DOHH2 (cell line): ENCODE data around the gene MAP2.

ENCODE experiments used
- H3F3A ChIP-seq: fragments of 200-600 bp; sonication (generic), shearing (Covaris generic); 2 replicates; pipeline ENCODE4 v1.6.0; 2016; ENCODE audit warnings: antibody characterized with exemption, mild to moderate bottlenecking; ENCODE audit not compliant: control insufficient read depth, insufficient read depth
- H3K27ac ChIP-seq: fragments of 200-600 bp; sonication (generic); 2 replicates; pipeline ENCODE4 v1.5.1; 2014; ENCODE audit warnings: low read depth, mild to moderate bottlenecking, low read length, moderate library complexity
- H3K27me3 ChIP-seq: fragments of 200-600 bp; sonication (generic); 2 replicates; pipeline ENCODE4 v1.6.1; 2014; ENCODE audit warnings: mild to moderate bottlenecking, low read length, mixed read lengths; ENCODE audit not compliant: control insufficient read depth
- H3K36me3 ChIP-seq: fragments of 200-600 bp; sonication (generic); 2 replicates; pipeline ENCODE4 v1.6.1; 2014; ENCODE audit warnings: mild to moderate bottlenecking, low read length, moderate library complexity, mixed read lengths; ENCODE audit not compliant: control insufficient read depth
- H3K4me1 ChIP-seq: fragments of 200-600 bp; sonication (generic); 2 replicates; pipeline ENCODE4 v1.6.1; 2014; ENCODE audit warnings: mild to moderate bottlenecking, low read length, mixed read lengths; ENCODE audit not compliant: control insufficient read depth
- H3K4me2 ChIP-seq: fragments of 200-600 bp; sonication (generic); 2 replicates; pipeline ENCODE4 v1.6.0; 2014; ENCODE audit warnings: mild to moderate bottlenecking, low read length, moderate library complexity
- H3K4me3 ChIP-seq: fragments of 200-600 bp; sonication (generic); 2 replicates; pipeline ENCODE4 v1.5.1; 2014; ENCODE audit warnings: mild to moderate bottlenecking, low read length, mixed read lengths
- H3K79me2 ChIP-seq: fragments of 200-600 bp; sonication (generic); 2 replicates; pipeline ENCODE4 v1.6.1; 2014; ENCODE audit warnings: mild to moderate bottlenecking, low read length, mixed read lengths; ENCODE audit not compliant: control insufficient read depth
- H3K9me2 ChIP-seq: fragments of 200-600 bp; sonication (generic); replicated peaks from 2 replicates; pipeline ENCODE4 v1.6.1; 2014; ENCODE audit warnings: mild to moderate bottlenecking, low read length, mixed read lengths; ENCODE audit not compliant: control insufficient read depth
- H3K9me3 ChIP-seq: fragments of 200-600 bp; sonication (generic); 2 replicates; pipeline ENCODE4 v1.6.1; 2014; ENCODE audit warnings: antibody characterized with exemption, low read length, mixed read lengths; ENCODE audit not compliant: control insufficient read depth, insufficient read depth
- H4K20me1 ChIP-seq: fragments of 200-600 bp; sonication (generic); 2 replicates; pipeline ENCODE4 v1.6.0; 2014; ENCODE audit warnings: low read depth, mild to moderate bottlenecking, antibody characterized with exemption, low read length, moderate library complexity; ENCODE audit not compliant: control insufficient read depth, insufficient read depth
- EZH2phosphoT487 ChIP-seq: fragments of 200-600 bp; sonication (generic); IDR thresholded peaks from 2 replicates; pipeline ENCODE4 v1.6.1; 2017; ENCODE audit warnings: borderline replicate concordance, mild to moderate bottlenecking, antibody characterized with exemption, low read length, moderate library complexity, mixed read lengths
- TF ChIP-seq, protein P1 (sequence below): fragments of 200-600 bp; sonication (generic); IDR thresholded peaks from one replicate; pipeline ENCODE4 v1.5.1; 2014; ENCODE audit warnings: antibody characterized with exemption, mild to moderate bottlenecking, low read depth, low read length; ENCODE audit not compliant: poor library complexity, severe bottlenecking

Gene MAP2

DNA sequence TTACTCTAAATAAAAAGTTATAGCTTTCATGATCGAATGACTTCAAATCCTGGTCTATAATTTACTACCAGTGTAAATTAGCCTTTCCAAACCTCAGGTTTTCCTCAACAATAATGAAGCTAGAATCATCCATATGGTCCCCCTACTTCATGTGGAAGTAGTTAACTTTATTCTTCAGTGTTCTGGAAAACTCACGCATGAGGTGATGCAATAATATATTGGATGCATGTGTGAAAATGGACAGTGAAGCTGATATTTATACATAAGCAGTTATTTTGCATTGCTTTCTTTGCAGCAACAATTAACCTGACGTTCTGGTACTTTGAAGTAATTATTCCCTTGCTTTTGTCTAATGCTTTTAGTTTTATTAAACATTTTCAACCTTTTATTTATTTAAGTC, 329.2 kb downstream of the MAP2 start:
- Histone ChIP-seq H4K20me1 (no peaks in the 10 kb centered on the region), H3K27me3 (no peaks in the 10 kb centered on the region)

DNA sequence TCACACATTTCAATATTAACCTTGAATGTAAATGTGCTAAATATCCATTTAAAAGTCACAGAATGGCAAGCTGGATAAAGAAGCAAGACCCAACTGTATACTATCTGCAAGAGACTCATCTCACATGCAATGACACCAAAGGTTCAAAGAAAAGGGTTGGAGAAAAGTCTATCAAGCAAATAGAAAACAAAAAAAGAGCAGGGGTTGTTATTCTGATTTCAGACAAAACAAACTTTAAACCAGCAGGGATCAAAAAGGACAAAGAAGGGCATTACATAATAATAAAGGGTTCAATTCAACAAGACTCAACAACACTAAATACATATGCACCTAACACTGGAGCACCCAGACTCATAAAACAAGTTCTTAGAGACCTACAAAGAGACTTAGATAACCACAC, 333.3 kb downstream of the MAP2 start:
- Histone ChIP-seq H3F3A (no peaks in the 10 kb centered on the region), H3K4me2 (no peak overlapping the region), H3K79me2 (no peaks in the 10 kb centered on the region), H3K4me3 (no peak overlapping the region), H3K27me3 (0 out of 2 replicates have a peak, but pooled peaks cover 2% of the 10 kb centered on the region), H4K20me1 (no peaks in the 10 kb centered on the region), H3K27ac (no peak overlapping the region), H3K9me3 (no peaks in the 10 kb centered on the region), H3K4me1 (no peaks in the 10 kb centered on the region), H3K9me2 (no peaks in the 10 kb centered on the region), H3K36me3 (no peaks in the 10 kb centered on the region)
- TF ChIP-seq, protein P1, sequence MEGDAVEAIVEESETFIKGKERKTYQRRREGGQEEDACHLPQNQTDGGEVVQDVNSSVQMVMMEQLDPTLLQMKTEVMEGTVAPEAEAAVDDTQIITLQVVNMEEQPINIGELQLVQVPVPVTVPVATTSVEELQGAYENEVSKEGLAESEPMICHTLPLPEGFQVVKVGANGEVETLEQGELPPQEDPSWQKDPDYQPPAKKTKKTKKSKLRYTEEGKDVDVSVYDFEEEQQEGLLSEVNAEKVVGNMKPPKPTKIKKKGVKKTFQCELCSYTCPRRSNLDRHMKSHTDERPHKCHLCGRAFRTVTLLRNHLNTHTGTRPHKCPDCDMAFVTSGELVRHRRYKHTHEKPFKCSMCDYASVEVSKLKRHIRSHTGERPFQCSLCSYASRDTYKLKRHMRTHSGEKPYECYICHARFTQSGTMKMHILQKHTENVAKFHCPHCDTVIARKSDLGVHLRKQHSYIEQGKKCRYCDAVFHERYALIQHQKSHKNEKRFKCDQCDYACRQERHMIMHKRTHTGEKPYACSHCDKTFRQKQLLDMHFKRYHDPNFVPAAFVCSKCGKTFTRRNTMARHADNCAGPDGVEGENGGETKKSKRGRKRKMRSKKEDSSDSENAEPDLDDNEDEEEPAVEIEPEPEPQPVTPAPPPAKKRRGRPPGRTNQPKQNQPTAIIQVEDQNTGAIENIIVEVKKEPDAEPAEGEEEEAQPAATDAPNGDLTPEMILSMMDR = no peak
- no peak for TF ChIP-seq EZH2phosphoT487

More for the DNA sequence above, 329.2 kb downstream of the MAP2 start:
- Histone ChIP-seq H3K4me2 (no peak overlapping the region), H3K4me3 (no peak overlapping the region), H3K9me3 (no peaks in the 10 kb centered on the region), H3K9me2 (no peaks in the 10 kb centered on the region), H3K27ac (no peak overlapping the region), H3F3A (no peaks in the 10 kb centered on the region), H3K36me3 (no peaks in the 10 kb centered on the region), H3K79me2 (no peaks in the 10 kb centered on the region), H3K4me1 (no peaks in the 10 kb centered on the region)
- TF ChIP-seq, protein P1 = no peak

DNA sequence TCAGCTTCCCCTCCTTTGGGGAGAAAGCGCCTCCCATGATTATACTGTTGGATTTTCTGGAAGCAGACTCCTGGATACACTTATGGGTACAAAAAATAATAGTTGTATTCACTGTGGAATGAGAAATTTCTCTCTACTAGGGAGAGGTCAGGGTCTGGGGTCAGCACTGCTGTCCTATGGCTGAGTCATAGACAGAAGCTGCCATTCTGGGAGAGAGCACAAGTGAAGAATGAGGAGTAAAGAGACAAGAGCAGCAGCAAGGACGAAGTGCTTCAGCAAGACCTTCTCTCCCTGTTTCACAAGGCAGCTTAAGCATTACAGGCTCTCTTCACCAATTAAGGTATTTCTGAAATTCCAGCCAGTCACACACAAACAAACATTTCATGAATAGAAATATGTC, 337.7 kb downstream of the MAP2 start:
- Histone ChIP-seq H3K4me2 (no peak overlapping the region), H3K4me3 (no peak overlapping the region), H3K79me2 (no peaks in the 10 kb centered on the region), H3K4me1 (no peaks in the 10 kb centered on the region), H3F3A (no peaks in the 10 kb centered on the region), H3K27ac (no peak overlapping the region), H3K36me3 (no peaks in the 10 kb centered on the region), H4K20me1 (no peaks in the 10 kb centered on the region), H3K9me3 (no peaks in the 10 kb centered on the region), H3K27me3 (0 out of 2 replicates have a peak, but pooled peaks cover 2% of the 10 kb centered on the region), H3K9me2 (no peaks in the 10 kb centered on the region)
- TF ChIP-seq, protein P1 = no peak
- TF ChIP-seq EZH2phosphoT487 = no peak

DNA sequence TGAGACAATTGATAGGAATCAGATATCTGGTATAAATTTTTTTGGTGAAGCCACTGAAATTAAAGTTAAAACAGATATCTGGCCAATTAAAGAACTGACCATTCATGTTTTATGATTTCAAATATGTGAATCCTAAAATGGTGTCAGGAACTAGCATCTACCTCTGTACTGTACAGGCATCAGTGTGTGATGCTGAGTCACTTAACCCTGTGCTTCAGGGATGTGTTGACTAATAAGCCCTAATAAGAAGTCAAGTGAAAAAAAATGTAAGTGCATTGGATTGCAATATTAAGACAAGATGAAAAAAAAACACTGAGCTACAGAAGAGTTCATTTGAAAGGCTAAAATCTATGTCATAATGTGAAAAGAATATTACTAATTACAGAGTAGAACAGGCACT, 338.7 kb downstream of the MAP2 start:
- H3K27me3 ChIP-seq = 0 out of 2 replicates have a peak, but pooled peaks cover 2% of the 10 kb centered on the region
- H3F3A ChIP-seq = no peaks in the 10 kb centered on the region
- no peaks in the 10 kb centered on the region for H3K79me2 ChIP-seq

More for the DNA sequence above, 338.7 kb downstream of the MAP2 start:
- H3K4me3 ChIP-seq = no peak overlapping the region
- no peaks in the 10 kb centered on the region for H3K4me1 ChIP-seq
- TF ChIP-seq, protein P1 = no peak
- TF ChIP-seq EZH2phosphoT487 = no peak
- H3K9me2 ChIP-seq = no peaks in the 10 kb centered on the region
- no peak overlapping the region for H3K27ac ChIP-seq
- no peaks in the 10 kb centered on the region for H4K20me1 ChIP-seq
- H3K9me3 ChIP-seq = no peaks in the 10 kb centered on the region
- no peaks in the 10 kb centered on the region for H3K36me3 ChIP-seq
- H3K4me2 ChIP-seq = no peak overlapping the region
